DND-41 (cell line): Measurements from ENCODE around the gene MYH7.

Experiments used
- ATAC-seq: fragments of 200-7000 bp; cut with Tn5 transposase; 3 replicates; pipeline ENCODE4 v1.9.1; 2021; ENCODE audit warnings: low read depth; ENCODE audit not compliant: insufficient read depth
- DNase-seq: peaks from one replicate; pipeline ENCODE4 v3.0.0-alpha.2; 2020
- H2AFZ ChIP-seq: 2 replicates; pipeline ENCODE4 v1.6.0; 2012; ENCODE audit warnings: low read depth, low read length
- H3K27ac ChIP-seq: 2 replicates; pipeline ENCODE4 v1.5.1; 2012; ENCODE audit warnings: low read length, inconsistent platforms
- H3K27me3 ChIP-seq: fragments of 200-600 bp; sonication (generic); 2 replicates; pipeline ENCODE4 v1.6.0; 2012; ENCODE audit warnings: low read length, mild to moderate bottlenecking, inconsistent platforms; ENCODE audit not compliant: insufficient read depth, poor library complexity
- H3K36me3 ChIP-seq: 2 replicates; pipeline ENCODE4 v1.5.1; 2012; ENCODE audit warnings: low read length, inconsistent platforms; ENCODE audit not compliant: insufficient read depth
- H3K4me1 ChIP-seq: 2 replicates; pipeline ENCODE4 v1.5.1; 2012; ENCODE audit warnings: mild to moderate bottlenecking, low read length; ENCODE audit not compliant: insufficient read depth
- H3K4me2 ChIP-seq: 2 replicates; pipeline ENCODE4 v1.6.0; 2012; ENCODE audit warnings: mild to moderate bottlenecking, moderate library complexity, low read length, inconsistent platforms; ENCODE audit not compliant: insufficient read depth
- H3K4me3 ChIP-seq, 2 experiments: fragments of 200-600 bp in 1 of 2; shearing (Covaris generic) in 1 of 2; 2 replicates each; pipeline ENCODE4 v1.5.1; 2012 to 2016; ENCODE audit warnings: inconsistent platforms in 2 of 2, low read length in 2 of 2, mild to moderate bottlenecking in 2 of 2, low read depth in 1 of 2, moderate library complexity in 1 of 2
- H3K79me2 ChIP-seq: 2 replicates; pipeline ENCODE4 v1.6.0; 2012; ENCODE audit warnings: low read length, inconsistent platforms; ENCODE audit not compliant: insufficient read depth
- H3K9ac ChIP-seq: 2 replicates; pipeline ENCODE4 v1.6.0; 2012; ENCODE audit warnings: low read depth, mild to moderate bottlenecking, inconsistent platforms, low read length, moderate library complexity
- H3K9me3 ChIP-seq: 2 replicates; pipeline ENCODE4 v1.5.1; 2012; ENCODE audit warnings: low read length, moderate library complexity, mild to moderate bottlenecking, inconsistent platforms; ENCODE audit not compliant: insufficient read depth, severe bottlenecking
- H4K20me1 ChIP-seq: 2 replicates; pipeline ENCODE4 v1.6.0; 2012; ENCODE audit warnings: low read length; ENCODE audit not compliant: insufficient read depth
- EZH2 ChIP-seq: IDR thresholded peaks from 3 replicates; pipeline ENCODE4 v1.6.1; 2012; ENCODE audit warnings: borderline replicate concordance, low read depth, mild to moderate bottlenecking, moderate library complexity, low read length, inconsistent platforms; ENCODE audit not compliant: severe bottlenecking
- TF ChIP-seq, protein P1 (sequence below): IDR thresholded peaks from 2 replicates; pipeline ENCODE4 v1.5.1; 2012; ENCODE audit warnings: borderline replicate concordance, low read length, moderate library complexity, mild to moderate bottlenecking; ENCODE audit not compliant: poor library complexity, severe bottlenecking; ENCODE audit errors: extremely low read depth

The MYH7 gene

DNA sequence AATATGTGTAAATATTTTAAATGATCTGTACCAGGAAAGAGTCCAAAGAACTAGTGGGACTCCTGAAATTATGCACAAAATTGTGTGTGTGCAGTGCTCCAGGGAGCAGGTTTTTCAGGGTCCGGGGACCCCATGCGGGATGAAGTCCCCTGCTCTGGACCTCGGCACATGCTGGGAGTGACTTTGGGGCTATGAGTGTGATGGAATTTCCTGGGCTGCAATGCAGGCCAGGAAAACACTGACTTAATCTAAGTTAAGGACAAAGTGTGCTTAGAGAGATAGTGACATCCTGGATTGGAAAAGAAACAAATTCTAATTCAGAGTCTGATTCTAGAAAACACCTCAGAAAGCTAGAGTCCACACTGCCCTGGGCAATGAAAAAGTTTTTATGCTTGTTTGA, 21.2 kb downstream of the MYH7 start:
- Histone ChIP-seq H3K4me2 (no peak overlapping the region), H4K20me1 (no peaks in the 10 kb centered on the region; the same call in 1 of the 2 replicates), H3K9ac (no peak overlapping the region), H3K79me2 (no peaks in the 10 kb centered on the region), H3K4me1 (no peaks in the 10 kb centered on the region), H3K27me3 (peaks cover 19% of the 10 kb centered on the region), H3K27ac (no peak overlapping the region), H3K9me3 (no peaks in the 10 kb centered on the region), H2AFZ (no peak overlapping the region), H3K36me3 (no peaks in the 10 kb centered on the region), H3K4me3 (no peak overlapping the region)
- DNase-seq: no peak
- no peak for TF ChIP-seq EZH2
- TF ChIP-seq, protein P1, sequence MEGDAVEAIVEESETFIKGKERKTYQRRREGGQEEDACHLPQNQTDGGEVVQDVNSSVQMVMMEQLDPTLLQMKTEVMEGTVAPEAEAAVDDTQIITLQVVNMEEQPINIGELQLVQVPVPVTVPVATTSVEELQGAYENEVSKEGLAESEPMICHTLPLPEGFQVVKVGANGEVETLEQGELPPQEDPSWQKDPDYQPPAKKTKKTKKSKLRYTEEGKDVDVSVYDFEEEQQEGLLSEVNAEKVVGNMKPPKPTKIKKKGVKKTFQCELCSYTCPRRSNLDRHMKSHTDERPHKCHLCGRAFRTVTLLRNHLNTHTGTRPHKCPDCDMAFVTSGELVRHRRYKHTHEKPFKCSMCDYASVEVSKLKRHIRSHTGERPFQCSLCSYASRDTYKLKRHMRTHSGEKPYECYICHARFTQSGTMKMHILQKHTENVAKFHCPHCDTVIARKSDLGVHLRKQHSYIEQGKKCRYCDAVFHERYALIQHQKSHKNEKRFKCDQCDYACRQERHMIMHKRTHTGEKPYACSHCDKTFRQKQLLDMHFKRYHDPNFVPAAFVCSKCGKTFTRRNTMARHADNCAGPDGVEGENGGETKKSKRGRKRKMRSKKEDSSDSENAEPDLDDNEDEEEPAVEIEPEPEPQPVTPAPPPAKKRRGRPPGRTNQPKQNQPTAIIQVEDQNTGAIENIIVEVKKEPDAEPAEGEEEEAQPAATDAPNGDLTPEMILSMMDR: no peak
- ATAC-seq: no peak

DNA sequence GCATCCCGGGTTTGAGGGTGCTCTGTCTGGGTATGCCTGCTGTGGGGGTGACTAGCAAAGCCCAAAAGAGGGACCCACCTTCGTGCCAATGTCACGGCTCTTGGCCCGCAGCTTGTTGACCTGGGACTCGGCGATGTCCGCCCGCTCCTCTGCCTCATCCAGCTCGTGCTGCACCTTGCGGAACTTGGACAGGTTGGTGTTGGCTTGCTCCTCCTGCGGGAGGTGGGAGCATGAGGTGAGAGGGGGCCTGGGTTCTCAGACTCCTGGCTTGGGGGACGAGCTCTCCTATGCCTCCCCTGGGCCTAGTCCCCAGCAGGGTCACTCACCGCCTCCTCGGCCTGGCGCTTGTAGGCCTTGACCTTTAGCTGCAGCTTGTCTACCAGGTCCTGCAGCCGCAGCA, 21.8 kb downstream of the MYH7 start:
- H3K4me1 ChIP-seq: no peaks in the 10 kb centered on the region
- no peak for DNase-seq
- H3K9ac ChIP-seq: no peak overlapping the region
- TF ChIP-seq EZH2: no peak
- TF ChIP-seq, protein P1: no peak
- ATAC-seq: no peak
- H2AFZ ChIP-seq: no peak overlapping the region
- peaks cover 16% of the 10 kb centered on the region for H3K27me3 ChIP-seq
- H3K79me2 ChIP-seq: no peaks in the 10 kb centered on the region
- H3K27ac ChIP-seq: no peak overlapping the region
- no peaks in the 10 kb centered on the region for H3K36me3 ChIP-seq
- no peak overlapping the region for H3K4me3 ChIP-seq
- no peaks in the 10 kb centered on the region for H3K9me3 ChIP-seq
- H3K4me2 ChIP-seq: no peak overlapping the region
- H4K20me1 ChIP-seq: no peaks in the 10 kb centered on the region; the same call in 1 of the 2 replicates

DNA sequence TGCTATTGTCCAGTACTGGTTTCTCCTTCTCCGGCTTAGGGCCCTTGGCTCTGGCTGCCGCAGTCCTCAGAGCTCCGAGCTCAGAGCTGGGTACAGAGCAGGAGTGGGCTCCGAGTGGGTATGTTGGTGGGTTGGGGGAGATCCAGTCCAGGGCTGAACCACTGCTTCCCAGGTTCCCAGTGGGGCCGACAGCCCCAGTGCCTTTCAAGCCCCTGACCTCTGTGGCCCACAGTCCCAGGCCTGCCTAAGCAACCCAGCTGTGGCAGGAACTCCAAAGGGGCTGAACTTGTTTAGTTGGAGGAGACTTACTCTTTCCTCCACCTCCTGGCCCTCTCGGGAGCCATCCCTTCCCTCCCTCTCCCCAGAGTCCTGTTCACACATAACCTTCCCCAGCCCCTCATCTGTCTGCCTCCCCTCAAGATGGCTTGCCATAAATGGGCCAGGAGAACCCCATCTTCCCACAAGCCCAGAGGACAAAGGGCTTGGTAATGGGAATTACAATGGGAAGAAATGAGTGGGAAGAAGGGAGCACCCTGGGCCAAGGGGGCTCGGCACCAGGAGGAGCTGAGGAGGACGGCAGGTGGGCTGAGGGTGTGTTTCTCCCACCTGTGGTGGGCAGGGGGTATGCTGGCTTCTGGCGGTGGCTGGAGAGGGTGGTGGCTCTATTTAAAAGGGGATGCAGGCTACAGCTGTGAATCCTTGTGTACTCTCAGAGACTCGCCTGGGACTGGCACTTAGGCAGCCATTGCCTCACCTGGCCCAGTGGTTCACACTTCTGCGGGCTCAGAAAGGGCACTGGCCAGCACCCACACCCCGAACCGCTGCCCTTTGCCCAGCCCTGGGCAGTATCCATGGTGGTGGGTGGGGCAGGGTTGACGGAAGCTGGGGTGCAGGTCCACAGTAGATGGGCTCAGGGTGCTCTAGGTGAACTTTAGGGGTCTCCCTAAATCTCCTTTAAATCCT, 23.6 kb downstream of the MYH7 start:
- Histone ChIP-seq H3K79me2 (no peaks in the 10 kb centered on the region), H3K27ac (no peak overlapping the region), H2AFZ (no peak overlapping the region), H3K9me3 (no peaks in the 10 kb centered on the region), H3K36me3 (no peaks in the 10 kb centered on the region), H3K4me3 (no peak overlapping the region), H3K4me2 (no peak overlapping the region), H3K27me3 (peaks cover 18% of the 10 kb centered on the region), H3K9ac (no peak overlapping the region), H3K4me1 (no peaks in the 10 kb centered on the region), H4K20me1 (no peaks in the 10 kb centered on the region; the same call in 1 of the 2 replicates)
- TF ChIP-seq, protein P1: no peak
- TF ChIP-seq EZH2: no peak
- DNase-seq (no peak), ATAC-seq (no peak)
